ENCODE measurements around the gene NGRN. TPM values are rescaled to one million over a fixed set of nuclear protein-coding genes. Genes with fewer than 3 reads are reported as not detected.

Gene NGRN
- total RNA-seq, 1 experiment from 2014 or later = 101 TPM

DNA sequence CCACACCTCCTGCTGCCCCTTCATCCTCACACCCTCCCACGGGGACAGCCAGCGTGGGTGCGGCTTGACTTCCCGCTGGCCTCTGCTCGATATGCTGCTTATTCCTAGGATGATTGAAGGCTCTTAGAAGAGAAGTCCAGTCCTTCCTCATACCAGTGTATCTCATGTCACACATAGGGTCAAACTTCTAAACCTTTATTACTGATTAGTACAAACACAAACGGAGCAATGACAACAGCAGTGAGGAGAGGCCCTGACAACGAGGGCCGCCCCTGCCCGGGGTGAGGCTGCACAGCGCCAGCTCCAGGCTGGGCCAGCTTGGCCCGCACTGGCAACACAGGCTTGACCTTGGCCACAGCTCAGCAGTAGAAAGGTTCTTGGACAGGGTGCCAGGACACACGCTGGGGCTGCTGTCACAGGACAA, 35.4 kb upstream of the NGRN start:
- Histone ChIP-seq H3K4me1 (no peaks in the 10 kb centered on the region; the same call in 1 of the 2 replicates), H3K9me3 (no peaks in the 10 kb centered on the region), H3K36me3 (ENCODE audit: control insufficient read depth, insufficient read depth, low read length) (no peaks in the 10 kb centered on the region; the same call in 1 of the 2 replicates), H3K27me3 (replicated peaks; ENCODE audit: control insufficient read depth, insufficient read depth, low read length) (no peaks in the 10 kb centered on the region), H3K4me3 (ENCODE audit: low read depth, low read length) (no peak overlapping the region)
- H3K27ac Mint-ChIP-seq (ENCODE audit: unreplicated experiment) = no peak overlapping the region
- no peak overlapping the region for H3K4me3 Mint-ChIP-seq (ENCODE audit: unreplicated experiment)
- POLR2A ChIA-PET = no interaction called here
- peaks cover 13% of the 10 kb centered on the region for H3K4me1 Mint-ChIP-seq (ENCODE audit: low read depth, unreplicated experiment)
- TF ChIP-seq, protein P1, sequence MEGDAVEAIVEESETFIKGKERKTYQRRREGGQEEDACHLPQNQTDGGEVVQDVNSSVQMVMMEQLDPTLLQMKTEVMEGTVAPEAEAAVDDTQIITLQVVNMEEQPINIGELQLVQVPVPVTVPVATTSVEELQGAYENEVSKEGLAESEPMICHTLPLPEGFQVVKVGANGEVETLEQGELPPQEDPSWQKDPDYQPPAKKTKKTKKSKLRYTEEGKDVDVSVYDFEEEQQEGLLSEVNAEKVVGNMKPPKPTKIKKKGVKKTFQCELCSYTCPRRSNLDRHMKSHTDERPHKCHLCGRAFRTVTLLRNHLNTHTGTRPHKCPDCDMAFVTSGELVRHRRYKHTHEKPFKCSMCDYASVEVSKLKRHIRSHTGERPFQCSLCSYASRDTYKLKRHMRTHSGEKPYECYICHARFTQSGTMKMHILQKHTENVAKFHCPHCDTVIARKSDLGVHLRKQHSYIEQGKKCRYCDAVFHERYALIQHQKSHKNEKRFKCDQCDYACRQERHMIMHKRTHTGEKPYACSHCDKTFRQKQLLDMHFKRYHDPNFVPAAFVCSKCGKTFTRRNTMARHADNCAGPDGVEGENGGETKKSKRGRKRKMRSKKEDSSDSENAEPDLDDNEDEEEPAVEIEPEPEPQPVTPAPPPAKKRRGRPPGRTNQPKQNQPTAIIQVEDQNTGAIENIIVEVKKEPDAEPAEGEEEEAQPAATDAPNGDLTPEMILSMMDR (IDR thresholded peaks at IDR 0.05; ENCODE audit: insufficient read depth in 1 of 2, low read depth in 1 of 2, low read length in 1 of 2, severe bottlenecking in 1 of 2, unreplicated experiment in 1 of 2) = no peak
- intact Hi-C loops (cut with micrococcal nuclease; ENCODE audit: unreplicated experiment) = loop anchor here (5.0 kb wide), 1 partner anchor 52 kb away; no protein-coding TSS in a partner anchor
- peaks cover 5% of the 10 kb centered on the region for H3K36me3 Mint-ChIP-seq (ENCODE audit: insufficient read depth, unreplicated experiment)
- no TSS peak for BruUV-seq (replicated peaks)
- no peaks in the 10 kb centered on the region for H3K27me3 Mint-ChIP-seq (ENCODE audit: insufficient read depth, unreplicated experiment)
- no peak for DNase-seq
- H3K9me3 Mint-ChIP-seq (ENCODE audit: unreplicated experiment) = no peaks in the 10 kb centered on the region
- CTCF ChIA-PET = no interaction called here

DNA sequence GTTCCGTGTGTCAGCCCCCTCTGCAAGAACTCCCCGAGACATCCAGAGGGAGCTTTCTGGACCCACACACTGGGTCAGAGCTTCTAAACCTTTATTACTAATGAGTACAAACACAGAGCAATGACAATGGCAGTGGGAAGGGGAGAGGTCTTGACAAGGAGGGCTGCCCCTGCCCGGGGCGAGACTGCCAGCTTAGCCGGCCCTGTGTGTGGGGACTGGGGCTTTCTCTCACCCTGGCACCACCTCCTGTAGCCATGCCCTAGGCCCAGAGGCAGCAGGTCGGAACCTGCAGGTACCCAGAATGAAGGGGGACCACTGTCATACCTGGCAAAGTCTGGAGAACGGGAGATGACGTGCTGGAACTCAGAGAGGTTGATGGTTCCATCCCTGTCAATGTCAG, 34.9 kb upstream of the NGRN start:
- intact Hi-C loops (cut with micrococcal nuclease; ENCODE audit: unreplicated experiment) = loop anchor here (5.0 kb wide), 1 partner anchor 52 kb away; no protein-coding TSS in a partner anchor
- no peaks in the 10 kb centered on the region for H3K9me3 ChIP-seq
- H3K4me3 Mint-ChIP-seq (ENCODE audit: unreplicated experiment) = no peak overlapping the region
- POLR2A ChIA-PET = no interaction called here
- H3K36me3 ChIP-seq (ENCODE audit: control insufficient read depth, insufficient read depth, low read length) = no peaks in the 10 kb centered on the region; the same call in 1 of the 2 replicates
- CTCF ChIA-PET = no interaction called here
- no peaks in the 10 kb centered on the region for H3K27me3 Mint-ChIP-seq (ENCODE audit: insufficient read depth, unreplicated experiment)
- no peaks in the 10 kb centered on the region; the same call in 1 of the 2 replicates for H3K4me1 ChIP-seq
- H3K27me3 ChIP-seq (replicated peaks; ENCODE audit: control insufficient read depth, insufficient read depth, low read length) = no peaks in the 10 kb centered on the region
- no peak overlapping the region for H3K4me3 ChIP-seq (ENCODE audit: low read depth, low read length)
- TF ChIP-seq, protein P1 (IDR thresholded peaks at IDR 0.05; ENCODE audit: insufficient read depth in 1 of 2, low read depth in 1 of 2, low read length in 1 of 2, severe bottlenecking in 1 of 2, unreplicated experiment in 1 of 2) = no peak
- no peaks in the 10 kb centered on the region for H3K9me3 Mint-ChIP-seq (ENCODE audit: unreplicated experiment)
- H3K27ac Mint-ChIP-seq (ENCODE audit: unreplicated experiment) = no peak overlapping the region
- peaks cover 3% of the 10 kb centered on the region for H3K36me3 Mint-ChIP-seq (ENCODE audit: insufficient read depth, unreplicated experiment)
- H3K4me1 Mint-ChIP-seq (ENCODE audit: low read depth, unreplicated experiment) = peaks cover 16% of the 10 kb centered on the region
- no peak for DNase-seq
- no TSS peak for BruUV-seq (replicated peaks)

DNA sequence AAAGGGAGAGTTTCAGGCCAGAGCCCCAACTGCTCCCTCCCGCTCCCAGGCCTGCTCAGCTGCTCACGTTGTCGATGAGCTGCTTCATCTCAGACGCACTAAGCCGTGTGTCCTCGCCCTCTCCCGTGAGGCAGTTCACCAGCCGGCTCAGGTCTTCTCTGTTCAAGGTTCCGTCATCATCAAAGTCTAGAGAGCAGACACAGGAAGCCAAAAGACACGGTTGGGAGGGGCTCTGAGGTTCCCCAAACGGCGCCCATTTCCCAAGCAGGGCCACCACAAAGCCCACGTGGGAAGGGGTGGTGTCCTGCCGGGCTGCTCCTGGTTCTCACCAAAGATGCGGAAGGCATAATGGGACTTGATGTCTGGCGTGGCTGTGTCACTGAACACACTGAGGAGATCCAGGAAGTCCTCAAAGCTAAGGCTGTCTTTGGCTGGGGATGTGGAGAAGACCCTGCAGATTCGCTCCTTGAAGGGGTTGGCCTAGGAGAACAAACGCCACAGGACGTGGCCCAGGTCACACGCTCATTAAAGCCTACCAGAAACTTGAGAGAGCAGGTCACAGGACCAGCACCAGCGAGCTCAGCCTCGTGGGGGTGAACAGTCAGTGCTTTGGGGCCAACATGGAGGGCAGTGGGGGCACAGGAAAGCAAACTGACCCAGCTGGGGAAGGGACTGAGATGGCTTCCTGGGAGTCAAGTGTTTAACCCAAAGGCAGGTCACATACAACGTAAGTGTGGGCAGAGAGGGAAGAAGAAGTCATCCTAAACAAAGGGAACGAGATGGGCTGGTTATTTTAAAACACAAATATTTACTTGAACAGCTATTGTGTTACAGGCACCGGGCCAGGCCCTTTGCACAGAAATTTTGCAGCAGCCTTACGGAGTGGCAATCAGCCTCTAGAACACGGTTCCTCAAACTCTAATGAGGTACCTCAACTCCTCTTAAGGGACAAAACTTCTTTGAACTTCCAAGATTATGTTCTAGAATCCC, 34.1 kb upstream of the NGRN start:
- no peaks in the 10 kb centered on the region for H3K36me3 Mint-ChIP-seq (ENCODE audit: insufficient read depth, unreplicated experiment)
- DNase-seq = no peak
- Histone ChIP-seq H3K4me1 (no peaks in the 10 kb centered on the region; the same call in 1 of the 2 replicates), H3K9me3 (no peaks in the 10 kb centered on the region), H3K4me3 (ENCODE audit: low read depth, low read length) (no peak overlapping the region), H3K27me3 (replicated peaks; ENCODE audit: control insufficient read depth, insufficient read depth, low read length) (no peaks in the 10 kb centered on the region), H3K36me3 (ENCODE audit: control insufficient read depth, insufficient read depth, low read length) (no peaks in the 10 kb centered on the region; the same call in 1 of the 2 replicates)
- no TSS peak for BruUV-seq (replicated peaks)
- no peaks in the 10 kb centered on the region for H3K9me3 Mint-ChIP-seq (ENCODE audit: unreplicated experiment)
- TF ChIP-seq, protein P1 (IDR thresholded peaks at IDR 0.05; ENCODE audit: insufficient read depth in 1 of 2, low read depth in 1 of 2, low read length in 1 of 2, severe bottlenecking in 1 of 2, unreplicated experiment in 1 of 2) = no peak
- peaks cover 16% of the 10 kb centered on the region for H3K4me1 Mint-ChIP-seq (ENCODE audit: low read depth, unreplicated experiment)
- H3K27ac Mint-ChIP-seq (ENCODE audit: unreplicated experiment) = no peak overlapping the region
- ChIA-PET POLR2A (no interaction called here), CTCF (interaction anchor here (2.0 to 3.1 kb wide), 3 partner anchors 10 to 89 kb away, joined by 4 to 37 read pairs (median 24); no protein-coding TSS in a partner anchor)
- peak overlapping the region; percentile 38 for H3K4me3 Mint-ChIP-seq (ENCODE audit: unreplicated experiment)
- H3K27me3 Mint-ChIP-seq (ENCODE audit: insufficient read depth, unreplicated experiment) = no peaks in the 10 kb centered on the region
- intact Hi-C loops (cut with micrococcal nuclease; ENCODE audit: unreplicated experiment) = loop anchor here (5.0 kb wide), 1 partner anchor 51 kb away; no protein-coding TSS in a partner anchor

Data from Caco-2 (cell line).